ENCODE results near the gene RNU5B-1. TPM values are rescaled to one million over a fixed set of nuclear protein-coding genes. Genes with fewer than 3 reads are reported as not detected.

The RNU5B-1 gene
- total and polyA plus RNA-seq, 2 donors from 2014 or later, result 54.0 TPM; not detected in 1

DNA sequence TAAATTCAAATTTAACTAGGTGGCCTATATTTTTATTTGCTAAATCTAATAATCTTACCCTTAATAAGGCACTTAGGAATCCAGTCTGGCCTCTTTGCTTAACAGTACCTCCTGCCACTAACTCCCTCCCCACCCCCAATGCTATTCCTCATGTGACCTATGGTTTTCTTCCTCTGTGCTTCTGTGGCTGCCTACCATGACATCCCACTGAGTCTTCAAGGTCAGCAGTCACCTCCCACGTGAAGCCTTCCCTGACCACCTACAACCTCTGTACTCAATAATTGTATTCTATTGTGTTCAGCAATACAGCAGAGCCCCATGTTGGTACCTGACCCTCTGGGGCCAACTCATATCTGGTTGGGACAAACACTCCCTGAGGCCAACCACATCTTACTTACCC is 27.5 kb upstream of the RNU5B-1 start:
- Histone ChIP-seq H3K4me1 (ENCODE audit: control insufficient read depth in 2 of 3, insufficient read depth in 2 of 3, low read depth in 1 of 3, low read length in 3 of 3) (peaks cover 0 to 7% (median 0%) of the 10 kb centered on the region in 3 donors), H3K9me3 (ENCODE audit: control insufficient read depth in 2 of 3, insufficient read depth in 1 of 3, low read length in 3 of 3) (no peaks in the 10 kb centered on the region), H3K27me3 (ENCODE audit: control insufficient read depth, insufficient read depth, low read length) (no peaks in the 10 kb centered on the region), H3K27ac (ENCODE audit: low read depth in 2 of 2, low read length in 2 of 2) (no peak overlapping the region), H3K36me3 (ENCODE audit: control insufficient read depth in 2 of 3, insufficient read depth in 3 of 3, low read length in 3 of 3) (no peaks in the 10 kb centered on the region), H3K9ac (ENCODE audit: low read length in 3 of 3) (no peak overlapping the region), H3K4me3 (ENCODE audit: low read length in 3 of 3) (no peak overlapping the region)
- DNase-seq (no peak), FAIRE-seq (no peak)
- intact Hi-C loops (cut with DNase I), result loop anchor here (10.0 kb wide), 1 partner anchor 82 kb away; no protein-coding TSS in a partner anchor
- TF ChIP-seq, protein P1, sequence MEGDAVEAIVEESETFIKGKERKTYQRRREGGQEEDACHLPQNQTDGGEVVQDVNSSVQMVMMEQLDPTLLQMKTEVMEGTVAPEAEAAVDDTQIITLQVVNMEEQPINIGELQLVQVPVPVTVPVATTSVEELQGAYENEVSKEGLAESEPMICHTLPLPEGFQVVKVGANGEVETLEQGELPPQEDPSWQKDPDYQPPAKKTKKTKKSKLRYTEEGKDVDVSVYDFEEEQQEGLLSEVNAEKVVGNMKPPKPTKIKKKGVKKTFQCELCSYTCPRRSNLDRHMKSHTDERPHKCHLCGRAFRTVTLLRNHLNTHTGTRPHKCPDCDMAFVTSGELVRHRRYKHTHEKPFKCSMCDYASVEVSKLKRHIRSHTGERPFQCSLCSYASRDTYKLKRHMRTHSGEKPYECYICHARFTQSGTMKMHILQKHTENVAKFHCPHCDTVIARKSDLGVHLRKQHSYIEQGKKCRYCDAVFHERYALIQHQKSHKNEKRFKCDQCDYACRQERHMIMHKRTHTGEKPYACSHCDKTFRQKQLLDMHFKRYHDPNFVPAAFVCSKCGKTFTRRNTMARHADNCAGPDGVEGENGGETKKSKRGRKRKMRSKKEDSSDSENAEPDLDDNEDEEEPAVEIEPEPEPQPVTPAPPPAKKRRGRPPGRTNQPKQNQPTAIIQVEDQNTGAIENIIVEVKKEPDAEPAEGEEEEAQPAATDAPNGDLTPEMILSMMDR (IDR thresholded peaks at IDR 0.05; ENCODE audit: borderline replicate concordance, extremely low read depth, insufficient read depth), result no peak

DNA sequence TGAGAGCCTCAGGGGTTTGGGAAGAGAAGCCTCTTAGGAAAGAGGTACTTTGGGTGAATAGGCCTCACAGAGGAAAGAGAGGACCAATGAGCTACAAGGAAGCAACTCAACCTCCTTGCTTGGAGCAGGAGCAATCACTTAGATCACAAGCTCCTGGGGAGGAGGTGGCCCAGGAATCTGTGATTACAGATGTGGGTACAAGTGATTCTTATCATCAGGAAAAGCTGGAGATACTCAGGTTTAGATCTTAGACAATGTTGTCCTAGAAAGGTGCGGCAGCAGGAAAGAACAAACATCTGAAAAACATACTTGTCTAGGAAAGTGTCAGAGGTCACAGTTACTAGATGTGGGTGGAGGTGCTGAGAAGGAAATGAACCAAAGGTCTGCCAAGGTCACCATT is 26.0 kb upstream of the RNU5B-1 start:
- Histone ChIP-seq H3K4me1 (ENCODE audit: control insufficient read depth in 2 of 3, insufficient read depth in 2 of 3, low read depth in 1 of 3, low read length in 3 of 3) (peaks cover 0 to 7% (median 3%) of the 10 kb centered on the region in 3 donors), H3K4me3 (ENCODE audit: low read length in 3 of 3) (no peak overlapping the region), H3K27ac (ENCODE audit: low read depth in 2 of 2, low read length in 2 of 2) (no peak overlapping the region), H3K9me3 (ENCODE audit: control insufficient read depth in 2 of 3, insufficient read depth in 1 of 3, low read length in 3 of 3) (no peaks in the 10 kb centered on the region), H3K9ac (ENCODE audit: low read length in 3 of 3) (no peak overlapping the region), H3K27me3 (ENCODE audit: control insufficient read depth, insufficient read depth, low read length) (no peaks in the 10 kb centered on the region), H3K36me3 (ENCODE audit: control insufficient read depth in 2 of 3, insufficient read depth in 3 of 3, low read length in 3 of 3) (no peaks in the 10 kb centered on the region)
- TF ChIP-seq, protein P1 (IDR thresholded peaks at IDR 0.05; ENCODE audit: borderline replicate concordance, extremely low read depth, insufficient read depth), result no peak
- intact Hi-C loops (cut with DNase I), result loop anchor here (10.0 kb wide), 1 partner anchor 84 kb away; no protein-coding TSS in a partner anchor
- no peak for DNase-seq
- FAIRE-seq, result no peak

DNA sequence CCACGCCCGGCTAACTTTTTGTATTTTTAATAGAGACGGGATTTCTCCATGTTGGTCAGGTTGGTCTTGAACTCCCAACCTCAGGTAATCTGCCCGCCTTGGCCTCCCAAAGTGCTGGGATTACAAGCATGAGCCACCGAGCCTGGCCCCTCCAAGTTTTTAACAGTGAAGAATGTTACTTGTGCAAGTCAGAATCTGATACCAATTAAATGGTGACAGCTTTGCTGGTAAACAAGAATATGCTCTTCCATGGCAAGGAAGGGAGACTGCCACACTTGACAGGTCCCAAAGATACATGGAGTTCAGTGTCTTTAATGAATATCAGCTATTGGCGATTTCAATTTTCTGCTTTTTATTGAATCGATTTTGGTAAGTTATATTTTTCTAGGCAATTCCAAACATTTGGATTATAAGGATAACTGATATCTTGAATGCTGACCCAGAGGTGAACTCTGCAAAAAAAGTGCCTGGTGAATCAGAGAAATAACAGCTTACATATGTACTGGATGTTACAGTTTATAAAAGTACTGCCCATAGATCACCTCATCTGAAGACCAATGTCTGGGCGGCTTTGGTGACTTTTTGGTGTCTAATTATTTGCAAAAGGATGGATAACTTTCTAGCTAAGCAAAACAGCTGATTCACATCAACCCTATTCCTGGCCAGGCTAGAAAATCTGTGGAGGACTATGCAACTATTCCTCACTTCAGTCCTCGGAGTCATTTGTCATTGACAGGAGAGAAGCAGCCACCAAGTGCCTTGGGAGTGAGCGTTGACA is 19.0 kb upstream of the RNU5B-1 start:
- H3K27ac ChIP-seq (ENCODE audit: low read depth in 2 of 2, low read length in 2 of 2), result peak overlapping the region in 1 of 2 donors; percentile 86
- H3K9me3 ChIP-seq (ENCODE audit: control insufficient read depth in 2 of 3, insufficient read depth in 1 of 3, low read length in 3 of 3), result no peaks in the 10 kb centered on the region
- DNase-seq (no peak), FAIRE-seq (no peak)
- intact Hi-C loops (cut with DNase I), result no loop called here
- no peaks in the 10 kb centered on the region for H3K27me3 ChIP-seq (ENCODE audit: control insufficient read depth, insufficient read depth, low read length)
- H3K9ac ChIP-seq (ENCODE audit: low read length in 3 of 3), result peak overlapping the region; percentile 13 to 70 (median 24)
- H3K4me3 ChIP-seq (ENCODE audit: low read length in 3 of 3), result peak overlapping the region; percentile 61 to 78 (median 70)
- TF ChIP-seq, protein P1 (IDR thresholded peaks at IDR 0.05; ENCODE audit: borderline replicate concordance, extremely low read depth, insufficient read depth), result no peak
- H3K36me3 ChIP-seq (ENCODE audit: control insufficient read depth in 2 of 3, insufficient read depth in 3 of 3, low read length in 3 of 3), result no peaks in the 10 kb centered on the region
- peaks cover 0 to 10% (median 3%) of the 10 kb centered on the region in 3 donors for H3K4me1 ChIP-seq (ENCODE audit: control insufficient read depth in 2 of 3, insufficient read depth in 2 of 3, low read depth in 1 of 3, low read length in 3 of 3)

All from kidney (tissue), 14 donors.